Stomach (tissue), 9 donors: ENCODE measurements around the gene IFT74. TPM values are rescaled to one million over a fixed set of nuclear protein-coding genes. Genes with fewer than 3 reads are reported as not detected.

Experiments
- DNase-seq, 2 donors: peaks; one replicate each; pipeline versions ENCODE4 v3.0.0 to v3.0.0-alpha.2; 2013 to 2019
- H3K27ac ChIP-seq, 5 donors: fragments of 200-600 bp in 4 of 5; sonication (generic) in 4 of 5; one replicate each; pipeline ENCODE4 v1.5.1; 2013 to 2019; ENCODE audit warnings: mild to moderate bottlenecking in 1 of 5, moderate library complexity in 1 of 5
- H3K27me3 ChIP-seq, 3 donors: fragments of 200-600 bp; sonication (generic); one replicate each; pipeline ENCODE4 v1.5.1; 2017 to 2019; ENCODE audit warnings: mixed run types in 1 of 3
- H3K36me3 ChIP-seq, 4 donors: fragments of 200-600 bp; sonication (generic); 1 replicate in 3 of 4; 2 replicates in 1 of 4; pipeline ENCODE4 v1.5.1; 2016 to 2019
- H3K4me1 ChIP-seq, 4 donors: fragments of 200-600 bp; sonication (generic); one replicate each; pipeline ENCODE4 v1.5.1; 2016 to 2019
- H3K4me3 ChIP-seq, 4 donors: fragments of 200-600 bp; sonication (generic) in 3 of 4; one replicate each; pipeline ENCODE4 v1.5.1; 2016 to 2019; ENCODE audit warnings: mild to moderate bottlenecking in 1 of 4
- H3K9me3 ChIP-seq, 4 donors: fragments of 200-600 bp; sonication (generic); one replicate each; pipeline ENCODE4 v1.5.1; 2016 to 2019
- CTCF ChIP-seq, 7 experiments: fragments of 450-650 bp in 4 of 7; fragments of 200-600 bp in 3 of 7; sonication (generic) in 3 of 7; IDR thresholded peaks; one replicate each; pipeline ENCODE4 v1.5.1; 2016 to 2019; ENCODE audit warnings: antibody characterized with exemption in 7 of 7, control low read depth in 2 of 7, mild to moderate bottlenecking in 1 of 7
- EP300 ChIP-seq: sonication (generic); formaldehyde crosslinking; IDR thresholded peaks from one replicate; pipeline ENCODE4 v1.6.1; 2017; ENCODE audit warnings: antibody characterized with exemption
- POLR2A ChIP-seq, 4 donors: fragments of 450-650 bp; IDR thresholded peaks; one replicate each; pipeline ENCODE4 v1.6.1; 2016; ENCODE audit warnings: antibody characterized with exemption in 4 of 4, control low read depth in 2 of 4, mild to moderate bottlenecking in 1 of 4, moderate library complexity in 1 of 4
- POLR2AphosphoS5 ChIP-seq, 3 donors: sonication (generic); formaldehyde crosslinking; IDR thresholded peaks; one replicate each; pipeline ENCODE4 v1.6.1; 2016; ENCODE audit warnings: antibody characterized with exemption in 3 of 3
- WGBS, 5 donors: extraction: QIAGEN DNeasy Blood & Tissue Kit in 3 of 5; methylation state at CpG; one replicate each; pipeline versions ENCODE4 v1.1.5 to v1.1.7; 2013 to 2018; 5-methylcytosine and 5-hydroxymethylcytosine counted together
- intact Hi-C: fragments of 100-400 bp; cut with DNase I; formaldehyde crosslinking; loops from one replicate; pipeline ENCODE4 v1.15.1; 2023; ENCODE audit warnings: low total_unique reads
- polyA plus RNA-seq, 3 donors: library from polyadenylated mRNA; stranded (reverse); fragments of 200-250 nt; gene quantifications; one replicate each; pipeline ENCODE4 v1.2.3, GENCODE V29; 2013
- total RNA-seq, 5 donors: library from RNA; depleted of rRNA; stranded (reverse); fragments of >200 nt; gene quantifications; one replicate each; pipeline versions ENCODE4 v1.1.0 to v1.2.3, GENCODE V29; 2014 to 2016
- donor health status: healthy with polysubstance abuse.
- donor health status: Bipolar disorder and iron deficiency.
- donor health status: healthy.

IFT74 gene
- total and polyA plus RNA-seq, 8 donors, result 2.0 to 68.3 (median 8.9) TPM

GRCh38 chr9:26954050-26954508, 2.1 kb upstream of the IFT74 start:
- intact Hi-C loops, result no loop called here
- TF ChIP-seq POLR2AphosphoS5 (IDR thresholded peaks at IDR 0.05) (no peak), CTCF (IDR thresholded peaks at IDR 0.05) (no peak), POLR2A (IDR thresholded peaks at IDR 0.05) (no peak), EP300 (no peak)
- DNase-seq, result no peak
- Histone ChIP-seq H3K9me3 (no peaks in the 10 kb centered on the region), H3K27me3 (no peaks in the 10 kb centered on the region), H3K36me3 (no peaks in the 10 kb centered on the region), H3K4me3 (no peak overlapping the region), H3K4me1 (peaks cover 0 to 20% (median 13%) of the 10 kb centered on the region in 4 donors), H3K27ac (peak overlapping the region in 2 of 5 donors; percentile 8 to 82)
- WGBS, 5 donors, result 70 to 80% (median 75%) methylated on average over 3 of the region's 3 CpGs

GRCh38 chr9:26955222-26955903, 849 bp upstream of the IFT74 start:
- Histone ChIP-seq H3K4me3 (peak overlapping the region; percentile 53 to 68 (median 62)), H3K4me1 (peaks cover 0 to 20% (median 13%) of the 10 kb centered on the region in 4 donors), H3K9me3 (no peaks in the 10 kb centered on the region), H3K36me3 (no peaks in the 10 kb centered on the region), H3K27me3 (no peaks in the 10 kb centered on the region), H3K27ac (peak overlapping the region; percentile 64 to 88 (median 83))
- TF ChIP-seq POLR2A (IDR thresholded peaks at IDR 0.05), result no peak
- no peak for TF ChIP-seq CTCF (IDR thresholded peaks at IDR 0.05)
- no peak for TF ChIP-seq POLR2AphosphoS5 (IDR thresholded peaks at IDR 0.05)
- DNase-seq, result peak in 1 of 2 donors; percentile 53
- intact Hi-C loops, result no loop called here
- 38 to 60% (median 51%) methylated on average over 4 of the region's 4 CpGs for WGBS, 5 donors

- peak overlapping the region; percentile 53 to 68 (median 62) for H3K4me3 ChIP-seq
- peaks cover 0 to 6% (median 0%) of the 10 kb centered on the region in 4 donors for H3K36me3 ChIP-seq
- TF ChIP-seq POLR2A (IDR thresholded peaks at IDR 0.05), result no peak
- TF ChIP-seq EP300, result no peak
- no peak for TF ChIP-seq POLR2AphosphoS5 (IDR thresholded peaks at IDR 0.05)
- no peak for DNase-seq
- H3K4me1 ChIP-seq, result peaks cover 0 to 20% (median 13%) of the 10 kb centered on the region in 4 donors
- WGBS, 5 donors, result 17 to 23% (median 22%) methylated on average over 6 of the region's 6 CpGs
- intact Hi-C loops, result no loop called here
- H3K9me3 ChIP-seq, result no peaks in the 10 kb centered on the region
- H3K27me3 ChIP-seq, result no peaks in the 10 kb centered on the region
- peak overlapping the region in 4 of 5 donors; percentile 82 to 88 (median 84) for H3K27ac ChIP-seq
Measured at GRCh38 chr9:26956860-26957233, 635 bp downstream of the IFT74 start.

- no peak overlapping the region for H3K4me3 ChIP-seq
- 91 to 100% (median 95%) methylated on average over 1 of the region's 1 CpG for WGBS, 5 donors
- no peak overlapping the region for H3K27ac ChIP-seq
- DNase-seq, result no peak
- peaks cover 0 to 9% (median 0%) of the 10 kb centered on the region in 4 donors for H3K4me1 ChIP-seq
- TF ChIP-seq CTCF (IDR thresholded peaks at IDR 0.05) (no peak), EP300 (no peak), POLR2AphosphoS5 (IDR thresholded peaks at IDR 0.05) (no peak), POLR2A (IDR thresholded peaks at IDR 0.05) (no peak)
- H3K27me3 ChIP-seq, result no peaks in the 10 kb centered on the region
- no peaks in the 10 kb centered on the region for H3K9me3 ChIP-seq
- intact Hi-C loops, result no loop called here
- H3K36me3 ChIP-seq, result peaks cover 0 to 11% (median 0%) of the 10 kb centered on the region in 4 donors
Measured at GRCh38 chr9:26971721-26972120, 15.5 kb downstream of the IFT74 start.

GRCh38 chr9:26973989-26974388, 17.8 kb downstream of the IFT74 start:
- intact Hi-C loops, result no loop called here
- Histone ChIP-seq H3K27ac (no peak overlapping the region), H3K27me3 (no peaks in the 10 kb centered on the region), H3K4me3 (no peak overlapping the region), H3K9me3 (no peaks in the 10 kb centered on the region), H3K36me3 (peaks cover 0 to 20% (median 5%) of the 10 kb centered on the region in 4 donors), H3K4me1 (peaks cover 0 to 9% (median 0%) of the 10 kb centered on the region in 4 donors)
- no peak for TF ChIP-seq CTCF (IDR thresholded peaks at IDR 0.05)
- no peak for TF ChIP-seq POLR2AphosphoS5 (IDR thresholded peaks at IDR 0.05)
- no peak for TF ChIP-seq EP300
- TF ChIP-seq POLR2A (IDR thresholded peaks at IDR 0.05), result no peak
- 85 to 93% (median 92%) methylated on average over 5 of the region's 5 CpGs for WGBS, 5 donors
- DNase-seq, result no peak
